AG04450 (cell line): ENCODE measurements around the gene ZNF827. TPM values are rescaled to one million over a fixed set of nuclear protein-coding genes. Genes with fewer than 3 reads are reported as not detected.

Experiments used
- CTCF ChIA-PET: fragments of 300-600, 350-600 bp; formaldehyde crosslinking; extraction: SDS; loops from one replicate; lab custom pipeline; 2022; ENCODE audit warnings: antibody characterized with exemption, inconsistent platforms; lab: Charles Lee
- POLR2A ChIA-PET: fragments of 350-600 bp; formaldehyde crosslinking; extraction: SDS; loops from one replicate; lab custom pipeline; 2021; ENCODE audit warnings: antibody characterized with exemption, inconsistent platforms; lab: Yijun Ruan, JAX
- DNase-seq: peaks from one replicate; pipeline ENCODE4 v3.0.0-alpha.2; 2011; ENCODE audit warnings: low read depth, low spot score
- H3K27ac ChIP-seq: one replicate; pipeline ENCODE4 v1.5.1; 2012; ENCODE audit warnings: low read depth, low read length, control low read depth
- H3K27me3 ChIP-seq: one replicate; pipeline ENCODE4 v1.6.0; 2012; ENCODE audit warnings: low read length; ENCODE audit not compliant: control insufficient read depth, insufficient read depth
- H3K4me3 ChIP-seq: 2 replicates; pipeline ENCODE4 v1.5.1; 2011; ENCODE audit warnings: mild to moderate bottlenecking, low read depth, low read length, control low read depth
- H3K9me3 ChIP-seq: 2 replicates; pipeline ENCODE4 v1.5.1; 2012; ENCODE audit warnings: low read length; ENCODE audit not compliant: control insufficient read depth, insufficient read depth
- CTCF ChIP-seq: IDR thresholded peaks from 2 replicates; pipeline ENCODE4 v1.5.1; 2011; ENCODE audit warnings: low read depth, low read length, control low read depth, inconsistent platforms
- polyA plus RNA-seq: library from polyadenylated mRNA; depleted of rRNA; stranded (reverse); fragments of >200 nt; gene quantifications from 2 replicates; pipeline ENCODE4 v1.2.3, GENCODE V29; 2011

ZNF827 gene
- polyA plus RNA-seq, 1 experiment = 9.8 TPM

GRCh38 chr4:145885666-145886065, 53.0 kb downstream of the ZNF827 start:
- ChIA-PET CTCF (no interaction called here), POLR2A (no interaction called here)
- Histone ChIP-seq H3K9me3 (no peaks in the 10 kb centered on the region), H3K27me3 (no peaks in the 10 kb centered on the region), H3K27ac (no peak overlapping the region), H3K4me3 (no peak overlapping the region)
- no peak for TF ChIP-seq CTCF
- no peak for DNase-seq

GRCh38 chr4:145884775-145885174, 53.8 kb downstream of the ZNF827 start:
- Histone ChIP-seq H3K27ac (no peak overlapping the region), H3K4me3 (no peak overlapping the region), H3K9me3 (no peaks in the 10 kb centered on the region), H3K27me3 (no peaks in the 10 kb centered on the region)
- no peak for TF ChIP-seq CTCF
- DNase-seq = no peak
- POLR2A ChIA-PET = no interaction called here
- CTCF ChIA-PET = no interaction called here

- H3K27me3 ChIP-seq = no peaks in the 10 kb centered on the region
- H3K4me3 ChIP-seq = no peak overlapping the region
- CTCF ChIA-PET = interaction anchor here (2.1 kb wide), 1 partner anchor 13 kb away, joined by 6 read pairs; no protein-coding TSS in a partner anchor
- no peak for TF ChIP-seq CTCF
- no peak overlapping the region for H3K27ac ChIP-seq
- POLR2A ChIA-PET = no interaction called here
- no peaks in the 10 kb centered on the region for H3K9me3 ChIP-seq
- no peak for DNase-seq
Observed at GRCh38 chr4:145883101-145883694, 55.4 kb downstream of the ZNF827 start.

GRCh38 chr4:145882604-145883003, 56.0 kb downstream of the ZNF827 start:
- TF ChIP-seq CTCF = no peak
- Histone ChIP-seq H3K27me3 (no peaks in the 10 kb centered on the region), H3K9me3 (no peaks in the 10 kb centered on the region), H3K27ac (no peak overlapping the region), H3K4me3 (no peak overlapping the region)
- ChIA-PET CTCF (interaction anchor here (2.1 kb wide), 1 partner anchor 13 kb away, joined by 6 read pairs; no protein-coding TSS in a partner anchor), POLR2A (no interaction called here)
- no peak for DNase-seq

- CTCF ChIA-PET = interaction anchor here (2.1 kb wide), 1 partner anchor 12 kb away, joined by 6 read pairs; no protein-coding TSS in a partner anchor
- Histone ChIP-seq H3K9me3 (no peaks in the 10 kb centered on the region), H3K27me3 (no peaks in the 10 kb centered on the region), H3K27ac (no peak overlapping the region), H3K4me3 (no peak overlapping the region)
- no peak for TF ChIP-seq CTCF
- DNase-seq = no peak
- POLR2A ChIA-PET = no interaction called here
Observed at GRCh38 chr4:145881989-145882388, 56.6 kb downstream of the ZNF827 start.
